ENCODE data around the gene NPFF. TPM values are rescaled to one million over a fixed set of nuclear protein-coding genes. Genes with fewer than 3 reads are reported as not detected.

Gene NPFF
- polyA plus RNA-seq, 2 donors = 0.12 TPM; not detected in 1

- peaks cover 0 to 3% of the 10 kb centered on the region in 2 donors for H3K4me1 ChIP-seq (ENCODE audit: control insufficient read depth in 2 of 2, insufficient read depth in 2 of 2, low read length in 1 of 2)
- H3K27me3 ChIP-seq (ENCODE audit: control insufficient read depth in 1 of 2, insufficient read depth in 2 of 2, low read length in 2 of 2) = no peaks in the 10 kb centered on the region
- 69 to 76% methylated on average over 4 of the region's 4 CpGs for WGBS, 2 donors
- no peak overlapping the region for H3K4me3 ChIP-seq (ENCODE audit: low read depth in 1 of 2, low read length in 2 of 2)
- H3K27ac ChIP-seq (ENCODE audit: low read depth in 2 of 2, low read length in 1 of 2) = no peak overlapping the region
- H3K36me3 ChIP-seq (ENCODE audit: control insufficient read depth in 2 of 2, insufficient read depth in 2 of 2, low read length in 1 of 2) = peaks cover 8 to 52% of the 10 kb centered on the region in 2 donors
- H3K9me3 ChIP-seq (ENCODE audit: control insufficient read depth in 2 of 2, insufficient read depth in 1 of 2, low read depth in 1 of 2, low read length in 1 of 2) = no peaks in the 10 kb centered on the region
Observed at GRCh38 chr12:53459097-53459496, 48.2 kb downstream of the NPFF start.

Other genes with a start within 250 kb of the NPFF start
- 10 to 100 TPM; 43.8 to 66.1 TPM for gene ESPL1, start 239.2 kb downstream of the NPFF start, polyA plus RNA-seq
- gene PFDN5, start 211.9 kb downstream of the NPFF start, polyA plus RNA-seq = 100 to 1,000 TPM; 612 to 762 TPM
- gene MYG1, start 207.8 kb downstream of the NPFF start, polyA plus RNA-seq = 10 to 100 TPM; 41.8 to 75.0 TPM
- 10 to 100 TPM; 31.4 to 41.2 TPM for gene AAAS, start 185.9 kb downstream of the NPFF start, polyA plus RNA-seq
- gene SP7, start 171.1 kb downstream of the NPFF start, polyA plus RNA-seq = not detected
- gene SP1, start 127.3 kb downstream of the NPFF start, polyA plus RNA-seq = 10 to 100 TPM; 21.6 to 22.3 TPM
- gene AMHR2, start 83.6 kb downstream of the NPFF start, polyA plus RNA-seq = under 1 TPM in 1 of 2 donors, not detected in 1; 0.08 TPM
- gene PRR13, start 65.8 kb downstream of the NPFF start, polyA plus RNA-seq = 100 to 1,000 TPM in 1 of 2 donors, 10 to 100 TPM in 1; 73.8 to 119 TPM
- gene PCBP2, start 55.4 kb downstream of the NPFF start, polyA plus RNA-seq = 100 to 1,000 TPM; 330 to 344 TPM
- 1 to 10 TPM; 6.2 to 8.5 TPM for gene MAP3K12, start 8.0 kb downstream of the NPFF start, polyA plus RNA-seq
- gene TARBP2, start 6.2 kb downstream of the NPFF start, polyA plus RNA-seq = 10 to 100 TPM; 20.1 to 24.8 TPM
- gene ATF7, start 118.9 kb upstream of the NPFF start, polyA plus RNA-seq = 10 to 100 TPM; 15.9 to 23.5 TPM
- gene ATP5MC2, start 168.6 kb upstream of the NPFF start, polyA plus RNA-seq = 100 to 1,000 TPM; 334 to 466 TPM
- gene CALCOCO1, start 220.0 kb upstream of the NPFF start, polyA plus RNA-seq = 10 to 100 TPM; 49.7 to 72.7 TPM
- gene CISTR, start 244.5 kb upstream of the NPFF start, polyA plus RNA-seq = not detected